ENCODE measurements around the gene SCRG1.

SCRG1 gene

DNA sequence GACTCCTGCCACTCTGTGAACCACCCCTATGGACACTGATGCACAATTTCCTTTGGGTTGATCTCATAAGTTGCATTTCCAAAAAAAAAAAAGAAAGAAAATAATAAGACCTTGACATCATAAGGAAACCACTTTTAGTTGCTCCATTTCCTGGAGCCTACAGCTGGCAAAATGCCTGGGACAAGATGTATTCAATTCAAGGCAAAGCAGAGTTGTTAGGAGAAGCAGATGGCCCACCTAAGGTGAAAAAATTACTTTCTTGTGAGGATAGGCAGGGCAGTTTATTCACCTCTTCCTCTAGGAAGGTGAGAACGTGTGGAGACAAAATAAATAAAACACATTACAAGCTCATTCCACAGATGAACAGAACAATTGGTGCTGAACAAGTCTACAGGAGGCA is 14.1 kb upstream of the SCRG1 start:
- in situ Hi-C loops (cut with MboI; ENCODE audit: low sequenced_read_pairs), result loop anchor here (10.0 kb wide), 1 partner anchor 398 kb away; no protein-coding TSS in a partner anchor

- in situ Hi-C loops (cut with MboI; ENCODE audit: low sequenced_read_pairs), result loop anchor here (10.0 kb wide), 1 partner anchor 396 kb away; no protein-coding TSS in a partner anchor
Measured at GRCh38 chr4:173411106-173411693, 12.3 kb upstream of the SCRG1 start.

DNA sequence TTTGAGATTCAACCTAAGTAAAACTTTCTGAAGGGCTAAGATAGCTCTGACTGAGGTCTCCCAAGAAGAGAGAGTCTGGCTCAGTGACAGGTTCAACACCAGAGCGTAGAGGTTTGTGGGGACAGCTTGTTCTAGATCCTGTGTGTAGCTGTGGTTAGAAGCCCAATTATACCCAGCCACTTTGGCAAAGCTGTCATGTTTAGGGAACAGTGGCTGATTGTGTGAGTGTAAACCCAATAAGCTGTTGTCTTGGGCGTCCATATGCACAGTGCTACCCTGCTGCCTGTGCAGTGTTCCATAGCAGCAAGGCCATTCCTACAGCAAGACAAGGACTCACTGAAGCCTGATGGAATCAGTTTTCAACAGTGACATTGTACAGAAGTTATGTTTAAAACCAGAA is 11.2 kb upstream of the SCRG1 start:
- in situ Hi-C loops (cut with MboI; ENCODE audit: low sequenced_read_pairs), result loop anchor here (10.0 kb wide), 1 partner anchor 395 kb away; no protein-coding TSS in a partner anchor

DNA sequence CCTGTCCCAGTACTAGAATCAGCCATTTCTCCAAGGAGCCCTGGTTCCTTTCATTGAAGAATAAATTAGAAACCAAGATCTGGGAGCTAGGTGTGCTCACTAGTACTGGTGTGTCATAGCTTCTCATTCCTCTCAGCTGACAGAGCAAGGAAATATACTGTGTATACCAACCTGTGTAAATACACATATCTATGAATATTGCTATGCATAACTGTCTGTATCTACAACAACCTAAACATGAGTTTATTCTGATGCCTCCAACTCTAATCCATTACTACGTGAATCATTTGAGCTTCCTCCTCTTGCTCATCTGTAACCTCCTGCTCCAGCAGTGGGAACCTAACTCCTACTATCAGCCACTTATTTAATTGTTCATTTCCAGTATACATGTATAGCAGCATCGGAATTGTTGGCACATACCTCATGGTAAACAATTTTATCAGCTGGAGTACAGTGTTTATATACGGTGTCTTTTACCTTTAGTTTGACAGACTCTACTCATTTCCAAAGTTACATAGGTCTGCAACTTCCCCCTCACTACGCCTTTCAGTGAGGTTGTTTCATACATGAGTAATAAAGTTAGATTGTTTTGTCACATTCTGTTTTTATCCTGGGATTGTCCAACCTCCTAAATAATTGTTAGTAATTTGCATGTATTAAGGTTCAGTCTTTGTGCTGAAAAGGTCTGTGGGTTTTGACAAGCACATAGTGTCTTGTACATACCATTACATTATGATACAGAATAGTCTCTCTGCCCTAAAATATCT is 7.1 kb upstream of the SCRG1 start:
- in situ Hi-C loops (cut with MboI; ENCODE audit: low sequenced_read_pairs), result no loop called here

DNA sequence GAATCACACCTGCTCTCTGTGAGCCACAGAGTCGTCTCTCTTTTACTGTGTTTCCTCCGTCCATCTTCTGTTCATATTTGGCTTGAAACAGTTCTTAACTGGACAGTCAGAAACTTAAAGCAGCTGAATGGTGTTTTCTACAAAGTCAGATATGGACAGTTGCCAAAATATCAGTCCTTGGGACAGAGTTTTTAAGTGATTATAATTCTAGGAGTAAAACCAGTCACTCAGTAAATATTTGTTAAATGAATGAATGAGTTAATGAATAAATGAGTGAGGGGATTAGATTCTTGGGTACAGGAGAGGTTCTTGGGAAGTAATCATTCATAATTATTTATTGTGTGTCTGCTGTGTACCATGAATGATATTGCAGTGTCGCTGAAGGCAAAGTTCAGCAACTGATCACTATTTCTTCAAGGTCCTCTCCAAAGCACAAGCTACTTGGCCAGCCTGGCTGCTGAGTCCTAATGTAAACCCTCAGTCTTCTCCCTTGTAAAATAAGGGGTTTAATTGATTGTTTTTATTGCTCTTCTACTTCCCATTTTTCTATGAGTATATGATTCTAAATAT is 5.5 kb upstream of the SCRG1 start:
- in situ Hi-C loops (cut with MboI; ENCODE audit: low sequenced_read_pairs), result no loop called here

- in situ Hi-C loops (cut with MboI; ENCODE audit: low sequenced_read_pairs), result no loop called here
Measured at GRCh38 chr4:173403051-173403450, 4.1 kb upstream of the SCRG1 start.

DNA sequence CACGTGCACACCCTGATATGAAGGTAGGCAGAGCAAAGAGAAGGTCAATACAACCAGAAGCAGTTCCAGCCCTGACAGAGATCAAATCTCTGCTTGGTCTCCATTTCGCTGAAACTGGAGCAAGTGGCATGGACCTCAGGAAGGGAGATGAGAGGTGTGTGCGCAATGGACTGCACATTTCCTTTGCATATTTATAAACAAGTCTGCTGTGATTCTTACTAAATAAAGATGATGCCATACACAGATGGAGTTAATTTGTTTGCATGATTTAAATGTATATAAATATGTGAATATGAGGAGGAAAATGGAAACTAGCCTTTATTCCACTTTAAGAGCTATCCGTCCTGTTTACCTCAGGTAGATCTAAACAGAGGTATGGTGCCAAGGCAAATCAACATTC is 2.1 kb upstream of the SCRG1 start:
- in situ Hi-C loops (cut with MboI; ENCODE audit: low sequenced_read_pairs), result no loop called here

DNA sequence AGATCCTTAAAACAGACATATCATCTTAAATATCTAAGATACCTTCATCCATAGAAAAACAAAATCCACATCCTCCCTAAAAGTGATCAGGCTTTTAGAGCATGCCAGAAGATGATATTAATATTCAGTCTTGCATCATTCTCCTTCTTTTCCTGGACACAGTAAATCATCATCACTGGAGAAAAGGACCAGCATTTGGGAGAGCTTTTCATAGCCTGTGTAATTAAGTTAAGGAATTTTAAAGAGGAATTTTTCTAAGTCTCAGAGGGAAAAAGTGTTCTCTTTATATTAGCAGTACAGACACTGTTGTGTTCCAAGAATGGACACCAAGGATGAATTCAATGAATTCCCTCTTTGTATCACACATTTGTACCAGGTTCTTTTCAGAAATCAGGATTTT is 696 bp downstream of the SCRG1 start:
- in situ Hi-C loops (cut with MboI; ENCODE audit: low sequenced_read_pairs), result no loop called here

GRCh38 chr4:173397604-173398003 is 1.3 kb downstream of the SCRG1 start:
- in situ Hi-C loops (cut with MboI; ENCODE audit: low sequenced_read_pairs), result no loop called here

DNA sequence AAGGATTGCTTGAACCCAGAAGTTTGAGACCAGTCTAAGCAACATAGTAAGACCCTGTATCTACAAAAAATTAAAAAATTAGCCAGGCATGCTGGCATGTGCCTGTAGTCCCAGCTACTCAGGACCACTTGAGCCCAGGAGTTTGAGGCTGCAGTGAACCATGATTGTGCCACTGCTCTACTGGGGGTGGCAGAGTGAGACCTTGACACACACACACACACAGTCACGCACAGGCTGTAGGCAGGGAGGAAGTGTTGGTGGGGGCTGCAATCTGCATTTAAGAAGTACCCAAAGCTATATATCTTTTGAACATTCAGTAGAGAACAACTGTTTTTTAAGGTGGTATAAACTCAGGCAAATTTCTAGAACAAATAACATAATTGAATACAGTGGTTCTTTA is 7.2 kb downstream of the SCRG1 start:
- in situ Hi-C loops (cut with MboI; ENCODE audit: low sequenced_read_pairs), result no loop called here

DNA sequence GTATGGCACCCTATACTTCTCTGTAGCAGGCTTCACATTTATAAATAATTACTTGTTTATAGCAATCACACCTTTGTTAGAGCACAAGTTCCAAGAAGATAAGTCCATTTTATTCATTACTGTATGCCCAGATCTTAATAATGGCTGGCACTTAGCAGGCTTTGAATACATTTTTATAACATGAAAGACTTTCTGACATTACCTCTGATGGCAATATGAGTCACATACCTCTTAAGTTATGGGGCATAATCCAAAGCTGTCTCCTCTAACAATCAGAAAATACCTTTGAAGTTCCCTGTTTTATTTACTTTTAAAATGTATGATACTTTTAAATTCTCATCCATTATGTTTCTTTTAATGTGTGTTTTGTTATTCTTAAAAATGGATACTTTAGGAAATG is 12.2 kb downstream of the SCRG1 start:
- in situ Hi-C loops (cut with MboI; ENCODE audit: low sequenced_read_pairs), result no loop called here

GRCh38 chr4:173382349-173382748 is 16.6 kb downstream of the SCRG1 start:
- in situ Hi-C loops (cut with MboI; ENCODE audit: low sequenced_read_pairs), result no loop called here

DNA sequence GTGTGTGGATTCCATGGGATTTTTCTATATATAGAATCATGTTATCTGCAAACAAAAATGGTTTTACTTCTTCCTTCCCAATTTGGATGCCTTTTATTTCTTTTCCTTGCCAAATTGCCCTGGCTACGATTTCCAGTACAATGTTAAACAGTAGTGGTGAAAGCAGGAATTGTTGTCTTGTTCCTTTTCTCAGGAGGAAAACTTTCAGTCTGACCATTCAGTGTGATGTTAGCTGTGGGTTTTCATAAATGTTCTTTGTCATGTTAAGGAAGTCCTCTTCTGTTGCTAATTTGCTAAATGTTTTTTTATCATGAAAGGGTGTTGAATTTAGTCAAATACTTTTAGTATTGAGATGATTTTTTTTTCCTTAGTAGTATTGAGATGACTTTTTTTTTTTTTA is 17.3 kb downstream of the SCRG1 start:
- in situ Hi-C loops (cut with MboI; ENCODE audit: low sequenced_read_pairs), result no loop called here

DNA sequence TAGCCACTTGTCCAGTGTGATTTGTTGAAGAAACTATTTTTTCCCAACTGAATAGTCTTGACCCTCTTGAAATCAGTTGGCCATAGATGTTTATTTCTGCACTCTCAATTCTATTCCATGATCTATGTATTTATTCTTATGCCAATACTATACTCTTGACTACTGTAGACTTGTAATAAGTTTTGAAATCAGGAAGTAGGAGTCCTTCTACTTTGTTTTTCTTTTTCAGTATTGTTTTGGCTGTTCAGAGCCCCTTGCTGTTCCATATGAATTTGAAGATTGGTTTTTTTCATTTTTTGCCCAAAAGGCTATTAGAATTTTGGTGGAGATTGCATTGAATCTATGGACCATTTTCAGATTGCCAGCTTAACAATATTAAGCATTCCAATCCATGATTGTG is 17.9 kb downstream of the SCRG1 start:
- in situ Hi-C loops (cut with MboI; ENCODE audit: low sequenced_read_pairs), result no loop called here

DNA sequence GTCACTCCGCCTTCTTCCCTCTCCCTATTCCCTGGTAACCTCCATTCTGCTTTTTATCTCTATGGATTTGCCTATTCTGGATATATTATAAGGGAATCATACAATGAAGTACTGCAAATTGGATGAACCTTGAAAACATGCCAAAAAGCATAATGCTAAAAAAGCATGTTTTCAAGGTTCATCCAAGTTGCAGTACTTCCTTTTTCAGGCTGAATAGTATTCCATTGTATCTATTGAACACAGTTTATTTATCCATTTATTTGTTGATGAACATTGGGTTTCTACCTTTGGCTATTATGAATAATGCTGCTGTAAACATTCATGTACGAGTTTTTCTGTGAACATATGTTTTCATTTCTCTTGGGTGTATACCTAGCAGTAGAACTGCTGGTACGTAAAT is 19.0 kb downstream of the SCRG1 start:
- in situ Hi-C loops (cut with MboI; ENCODE audit: low sequenced_read_pairs), result no loop called here

DNA sequence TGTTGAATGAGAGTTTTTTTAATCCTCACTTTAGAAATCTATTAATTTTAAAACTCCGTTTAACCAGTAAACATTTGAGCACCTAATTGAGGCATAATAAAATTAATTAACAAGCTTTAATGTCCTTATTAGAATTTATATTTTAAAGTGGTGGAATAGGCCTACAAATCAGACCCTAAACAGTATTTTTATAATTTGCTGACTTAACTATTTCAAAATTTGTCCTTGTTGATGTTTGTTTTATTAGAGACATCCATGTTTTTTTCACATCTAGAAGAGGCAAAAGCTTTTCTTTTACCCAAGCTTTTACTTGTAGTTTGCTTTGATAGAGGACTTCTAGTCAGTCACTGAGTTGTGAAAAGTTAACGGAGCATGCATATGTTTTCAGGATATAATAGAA is 24.3 kb downstream of the SCRG1 start:
- in situ Hi-C loops (cut with MboI; ENCODE audit: low sequenced_read_pairs), result no loop called here

DNA sequence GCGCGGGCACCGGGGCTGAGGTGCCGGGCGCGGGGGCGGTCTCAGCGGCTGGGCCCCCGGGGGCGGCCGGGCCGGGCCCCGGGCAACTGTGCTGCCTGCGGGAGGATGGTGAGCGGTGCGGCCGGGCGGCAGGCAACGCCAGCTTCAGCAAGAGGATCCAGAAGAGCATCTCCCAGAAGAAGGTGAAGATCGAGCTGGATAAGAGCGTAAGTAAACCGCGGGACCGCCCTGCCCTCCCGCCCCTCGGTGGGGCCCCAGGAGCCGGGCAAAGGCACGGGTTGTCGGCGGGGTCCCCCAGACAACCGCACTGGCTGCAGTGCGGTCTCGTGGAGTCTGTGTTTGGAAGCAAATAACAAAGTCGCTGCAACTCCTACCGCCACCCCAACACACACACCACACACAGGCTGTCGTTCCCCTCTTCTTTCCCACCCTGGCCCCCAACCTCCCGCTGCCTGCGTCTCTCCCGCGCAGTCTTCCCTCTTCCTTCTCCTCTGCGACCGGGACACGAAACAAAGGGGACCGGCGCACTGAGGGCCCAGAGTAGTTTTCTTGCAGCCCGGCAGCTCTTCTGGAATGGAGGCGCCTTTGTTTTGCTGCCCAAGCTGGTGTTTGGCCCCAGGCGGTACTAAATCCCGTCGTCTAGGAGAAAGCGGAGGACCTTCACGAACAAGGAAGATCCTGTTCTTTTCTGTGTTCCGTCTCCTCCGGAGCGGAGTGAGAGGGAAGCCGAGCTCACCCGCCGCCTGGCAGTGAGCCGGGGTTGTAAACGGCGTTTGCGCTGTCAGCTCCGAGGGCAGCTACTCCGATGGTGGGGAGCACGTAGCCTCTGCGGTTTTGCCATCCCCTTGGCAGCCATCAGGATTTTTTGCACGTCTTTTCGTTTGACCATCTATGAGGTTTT is 27.4 kb downstream of the SCRG1 start:
- in situ Hi-C loops (cut with MboI; ENCODE audit: low sequenced_read_pairs), result no loop called here

DNA sequence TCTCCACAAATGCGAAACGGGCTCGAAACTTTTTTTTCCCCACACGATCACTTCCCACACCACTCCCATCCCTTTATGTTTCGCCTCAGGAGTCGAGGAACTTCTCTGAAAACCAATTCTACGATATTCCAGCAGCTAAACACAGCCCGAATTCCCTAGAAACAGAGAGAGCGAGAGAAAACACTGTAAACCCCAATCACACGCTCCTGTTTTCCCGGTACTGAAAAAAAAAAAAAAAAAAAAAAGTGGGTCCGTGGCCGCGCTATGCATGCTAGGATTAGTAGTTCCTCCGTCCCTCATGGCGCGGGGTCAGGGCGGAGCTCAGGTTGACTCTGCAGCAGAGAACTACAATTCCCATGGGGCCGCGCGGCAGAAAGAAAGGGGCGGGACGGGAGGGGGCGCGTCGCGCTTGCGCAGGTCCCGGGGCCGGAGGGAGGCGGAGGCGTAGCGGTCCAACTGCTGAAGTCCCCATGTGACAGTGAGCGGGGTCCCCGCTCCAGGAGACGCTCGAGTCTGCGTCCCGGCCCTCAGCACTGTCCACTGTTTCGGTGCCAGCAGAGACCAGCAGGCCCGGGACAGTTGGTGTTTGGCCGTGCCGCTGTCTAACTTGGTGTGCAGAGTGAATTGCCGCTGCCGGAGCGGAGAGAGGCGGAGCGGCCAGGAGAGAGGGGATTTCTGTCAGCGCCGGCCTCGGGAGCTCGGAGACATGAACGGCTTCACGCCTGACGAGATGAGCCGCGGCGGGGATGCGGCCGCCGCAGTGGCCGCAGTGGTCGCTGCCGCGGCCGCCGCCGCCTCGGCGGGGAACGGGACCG is 28.2 kb downstream of the SCRG1 start, which contains the start of gene SAP30:
SAP30 (plus strand) TSS at position 478 of the 815 bp plus-strand sequence; CDS start at position 707, 229 bp downstream.
- in situ Hi-C loops (cut with MboI; ENCODE audit: low sequenced_read_pairs), result no loop called here

- in situ Hi-C loops (cut with MboI; ENCODE audit: low sequenced_read_pairs), result no loop called here
Measured at GRCh38 chr4:173370130-173370476, 28.8 kb downstream of the SCRG1 start.

- in situ Hi-C loops (cut with MboI; ENCODE audit: low sequenced_read_pairs), result no loop called here
Measured at GRCh38 chr4:173367946-173368345, 31.0 kb downstream of the SCRG1 start.

Measured in HL-60/S4 (cell line).